GM18873 (cell line): ENCODE measurements around the gene MTURN.
"Not testable (repeated sequence)": the region's sequence is repeated elsewhere in the genome, so short reads cannot be mapped to it uniquely, and the experiment has no call there.

Experiments
- ATAC-seq: cut with Tn5 transposase; IDR thresholded peaks from one replicate; pipeline ENCODE4 v1.9.1; 2021; ENCODE audit warnings: mild to moderate bottlenecking, moderate library complexity, moderate number of reproducible peaks; ENCODE audit not compliant: unreplicated experiment, low FRiP score

The MTURN gene

GRCh38 chr7:30176463-30177109 lies 41.8 kb downstream of the MTURN start:
- no peak for ATAC-seq

GRCh38 chr7:30177186-30177585 lies 42.4 kb downstream of the MTURN start:
- ATAC-seq, result no peak

GRCh38 chr7:30177965-30178364 lies 43.2 kb downstream of the MTURN start:
- no peak for ATAC-seq

- ATAC-seq, result peak; percentile 81
These were observed 44.1 kb downstream of the MTURN start for GRCh38 chr7:30178748-30179436.

- ATAC-seq, result no peak
These were observed 45.9 kb downstream of the MTURN start for GRCh38 chr7:30180718-30181117.

- no peak for ATAC-seq
These were observed 46.4 kb downstream of the MTURN start for GRCh38 chr7:30181211-30181610.

GRCh38 chr7:30181736-30182522 lies 47.1 kb downstream of the MTURN start:
- no peak for ATAC-seq

- ATAC-seq, result no peak
These were observed 48.0 kb downstream of the MTURN start for GRCh38 chr7:30182814-30183213.

- ATAC-seq, result no peak
These were observed 49.1 kb downstream of the MTURN start for GRCh38 chr7:30183749-30184369.

- no peak for ATAC-seq
These were observed 50.2 kb downstream of the MTURN start for GRCh38 chr7:30184791-30185487.

- ATAC-seq, result no peak
These were observed 50.7 kb downstream of the MTURN start for GRCh38 chr7:30185496-30185895.

- ATAC-seq, result no peak
These were observed 51.9 kb downstream of the MTURN start for GRCh38 chr7:30186725-30187124.

GRCh38 chr7:30187513-30187912 lies 52.7 kb downstream of the MTURN start:
- no peak for ATAC-seq

- not testable (repeated sequence) for ATAC-seq
These were observed 53.6 kb downstream of the MTURN start for GRCh38 chr7:30188381-30188780.

- ATAC-seq, result no peak
These were observed 54.0 kb downstream of the MTURN start for GRCh38 chr7:30188811-30189210.

- ATAC-seq, result no peak
These were observed 57.0 kb downstream of the MTURN start for GRCh38 chr7:30191809-30192208.

- no peak for ATAC-seq
These were observed 58.7 kb downstream of the MTURN start for GRCh38 chr7:30193336-30193943.

GRCh38 chr7:30196408-30196807 lies 61.6 kb downstream of the MTURN start:
- ATAC-seq, result no peak

- no peak for ATAC-seq
These were observed 62.7 kb downstream of the MTURN start for GRCh38 chr7:30197438-30197837.

- ATAC-seq, result no peak
These were observed 64.5 kb downstream of the MTURN start for GRCh38 chr7:30199271-30199670.
